Posterior cingulate gyrus (tissue), 11 donors: ENCODE measurements around the gene STAM.
"Not testable (repeated sequence)": the region's sequence is repeated elsewhere in the genome, so short reads cannot be mapped to it uniquely, and the experiment has no call there.

Source experiments
- DNase-seq, 10 donors: peaks; one replicate each; pipeline versions ENCODE4 v3.0.0 to v3.0.0-alpha.2; 2020 to 2021; ENCODE audit warnings: mixed read lengths in 3 of 10
- intact Hi-C: fragments of 100-400 bp; cut with DNase I; formaldehyde crosslinking; loops from one replicate; pipeline ENCODE4 v1.15.1; 2023

STAM gene

GRCh38 chr10:17716161-17716560 lies 72.2 kb downstream of the STAM start:
- no peak for DNase-seq
- intact Hi-C loops: no loop called here

GRCh38 chr10:17722317-17723014 lies 78.5 kb downstream of the STAM start:
- intact Hi-C loops, DNase-seq: not testable (repeated sequence)

- no peak for DNase-seq
- intact Hi-C loops: no loop called here
These were observed 81.8 kb downstream of the STAM start for GRCh38 chr10:17725703-17726102.

GRCh38 chr10:17729630-17730029 lies 85.7 kb downstream of the STAM start:
- intact Hi-C loops: no loop called here

GRCh38 chr10:17730667-17731066 lies 86.7 kb downstream of the STAM start:
- DNase-seq: no peak
- intact Hi-C loops: no loop called here

More at GRCh38 chr10:17729630-17730029, 85.7 kb downstream of the STAM start:
- no peak for DNase-seq

GRCh38 chr10:17731331-17732020 lies 87.5 kb downstream of the STAM start:
- intact Hi-C loops: no loop called here
- DNase-seq: no peak

- intact Hi-C loops: no loop called here
- no peak for DNase-seq
These were observed 89.7 kb downstream of the STAM start for GRCh38 chr10:17733620-17734019.

GRCh38 chr10:17734432-17735080 lies 90.6 kb downstream of the STAM start:
- intact Hi-C loops: no loop called here
- DNase-seq: no peak

GRCh38 chr10:17735166-17735941 lies 91.4 kb downstream of the STAM start:
- intact Hi-C loops: no loop called here
- DNase-seq: no peak

- no peak for DNase-seq
- intact Hi-C loops: no loop called here
These were observed 92.3 kb downstream of the STAM start for GRCh38 chr10:17736223-17736622.

GRCh38 chr10:17737027-17737965 lies 93.3 kb downstream of the STAM start:
- peak in 1 of 10 donors; percentile 19 for DNase-seq
- intact Hi-C loops: no loop called here

- no peak for DNase-seq
- intact Hi-C loops: loop anchor here (10.0 kb wide), 1 partner anchor 474 kb away; no protein-coding TSS in a partner anchor
These were observed 96.7 kb downstream of the STAM start for GRCh38 chr10:17740668-17741067.

GRCh38 chr10:17742918-17743317 lies 99.0 kb downstream of the STAM start:
- intact Hi-C loops: loop anchor here (1.0 to 10.0 kb wide), 2 partner anchors 136 to 472 kb away; no protein-coding TSS in a partner anchor
- peak in 7 of 10 donors; percentile 46 to 91 (median 67) for DNase-seq

GRCh38 chr10:17743437-17743836 lies 99.5 kb downstream of the STAM start:
- intact Hi-C loops: loop anchor here (1.0 to 10.0 kb wide), 2 partner anchors 136 to 471 kb away; no protein-coding TSS in a partner anchor
- no peak for DNase-seq

GRCh38 chr10:17744341-17744861 lies 100.5 kb downstream of the STAM start:
- intact Hi-C loops: loop anchor here (10.0 kb wide), 1 partner anchor 470 kb away; no protein-coding TSS in a partner anchor
- no peak for DNase-seq

- DNase-seq: no peak
- intact Hi-C loops: loop anchor here (10.0 kb wide), 1 partner anchor 467 kb away; no protein-coding TSS in a partner anchor
These were observed 104.1 kb downstream of the STAM start for GRCh38 chr10:17747883-17748550.

GRCh38 chr10:17749890-17750289 lies 105.9 kb downstream of the STAM start:
- intact Hi-C loops: loop anchor here (10.0 kb wide), 1 partner anchor 465 kb away; no protein-coding TSS in a partner anchor
- DNase-seq: no peak

GRCh38 chr10:17751781-17752445 lies 108.0 kb downstream of the STAM start, which contains the start of gene TMEM236:
Gene TMEM236 (plus strand): TSS chr10:17752201. CDS start chr10:17752296, 95 bp downstream.
- intact Hi-C loops: no loop called here
- no peak for DNase-seq
